HUES48 (cell line): ENCODE measurements around the gene ANKMY1.

ENCODE experiments used
- H3K27ac ChIP-seq: one replicate; pipeline ENCODE4 v1.7.0; 2013; ENCODE audit warnings: low read depth, low read length, inconsistent platforms
- H3K27me3 ChIP-seq: 2 replicates; pipeline ENCODE4 v1.6.1; 2013; ENCODE audit warnings: mild to moderate bottlenecking, low read length; ENCODE audit not compliant: control insufficient read depth, insufficient read depth
- H3K36me3 ChIP-seq: 2 replicates; pipeline ENCODE4 v1.6.1; 2013; ENCODE audit warnings: low read length; ENCODE audit not compliant: control insufficient read depth, insufficient read depth
- H3K4me1 ChIP-seq: 2 replicates; pipeline ENCODE4 v1.6.1; 2013; ENCODE audit warnings: mild to moderate bottlenecking, low read length; ENCODE audit not compliant: control insufficient read depth, insufficient read depth
- H3K4me3 ChIP-seq: 2 replicates; pipeline ENCODE4 v1.5.1; 2013; ENCODE audit warnings: mild to moderate bottlenecking, low read depth, low read length
- H3K9ac ChIP-seq: 2 replicates; pipeline ENCODE4 v1.6.1; 2013; ENCODE audit warnings: mild to moderate bottlenecking, low read depth, low read length, moderate library complexity
- H3K9me3 ChIP-seq: 2 replicates; pipeline ENCODE4 v1.6.1; 2013; ENCODE audit warnings: low read length; ENCODE audit not compliant: control insufficient read depth, insufficient read depth

Gene ANKMY1

GRCh38 chr2:240458044-240458899, 99.5 kb downstream of the ANKMY1 start:
- Histone ChIP-seq H3K27ac (no peak overlapping the region), H3K4me1 (peaks cover 34% of the 10 kb centered on the region), H3K36me3 (no peaks in the 10 kb centered on the region), H3K9me3 (no peaks in the 10 kb centered on the region), H3K27me3 (peaks cover 32% of the 10 kb centered on the region), H3K9ac (no peak overlapping the region), H3K4me3 (no peak overlapping the region)

GRCh38 chr2:240457223-240458043, 100.4 kb downstream of the ANKMY1 start:
- peak overlapping the region; percentile 27 for H3K27ac ChIP-seq
- H3K27me3 ChIP-seq = peaks cover 32% of the 10 kb centered on the region
- no peak overlapping the region for H3K4me3 ChIP-seq
- no peaks in the 10 kb centered on the region for H3K9me3 ChIP-seq
- H3K9ac ChIP-seq = no peak overlapping the region
- peaks cover 34% of the 10 kb centered on the region for H3K4me1 ChIP-seq
- H3K36me3 ChIP-seq = no peaks in the 10 kb centered on the region

GRCh38 chr2:240456447-240457222, 101.2 kb downstream of the ANKMY1 start:
- H3K27me3 ChIP-seq = peaks cover 36% of the 10 kb centered on the region
- no peaks in the 10 kb centered on the region for H3K36me3 ChIP-seq
- H3K4me3 ChIP-seq = 0 out of 2 replicates have a peak overlapping the region, but pooled peaks have one; percentile 37
- H3K27ac ChIP-seq = peak overlapping the region; percentile 27
- peaks cover 40% of the 10 kb centered on the region for H3K4me1 ChIP-seq
- H3K9me3 ChIP-seq = no peaks in the 10 kb centered on the region
- no peak overlapping the region for H3K9ac ChIP-seq

- peaks cover 40% of the 10 kb centered on the region for H3K4me1 ChIP-seq
- peak overlapping the region; percentile 37 for H3K4me3 ChIP-seq
- H3K9me3 ChIP-seq = no peaks in the 10 kb centered on the region
- H3K36me3 ChIP-seq = no peaks in the 10 kb centered on the region
- H3K27ac ChIP-seq = no peak overlapping the region
- H3K9ac ChIP-seq = no peak overlapping the region
- peaks cover 38% of the 10 kb centered on the region for H3K27me3 ChIP-seq
Measured at GRCh38 chr2:240455647-240456446, 101.9 kb downstream of the ANKMY1 start.

- H3K36me3 ChIP-seq = no peaks in the 10 kb centered on the region
- peaks cover 38% of the 10 kb centered on the region for H3K27me3 ChIP-seq
- peaks cover 42% of the 10 kb centered on the region for H3K4me1 ChIP-seq
- no peak overlapping the region for H3K9ac ChIP-seq
- H3K27ac ChIP-seq = no peak overlapping the region
- H3K4me3 ChIP-seq = peak overlapping the region; percentile 37; the same call in 1 of the 2 replicates
- no peaks in the 10 kb centered on the region for H3K9me3 ChIP-seq
Measured at GRCh38 chr2:240455272-240455646, 102.5 kb downstream of the ANKMY1 start.

- H3K9me3 ChIP-seq = no peaks in the 10 kb centered on the region
- H3K4me3 ChIP-seq = peak overlapping the region; percentile 51; the same call in 1 of the 2 replicates
- H3K4me1 ChIP-seq = peaks cover 43% of the 10 kb centered on the region
- no peak overlapping the region for H3K27ac ChIP-seq
- H3K36me3 ChIP-seq = no peaks in the 10 kb centered on the region
- H3K9ac ChIP-seq = no peak overlapping the region
- H3K27me3 ChIP-seq = peaks cover 38% of the 10 kb centered on the region
Measured at GRCh38 chr2:240454106-240454901, 103.5 kb downstream of the ANKMY1 start.

GRCh38 chr2:240453461-240454105, 104.2 kb downstream of the ANKMY1 start:
- no peak overlapping the region for H3K9ac ChIP-seq
- no peaks in the 10 kb centered on the region for H3K9me3 ChIP-seq
- H3K36me3 ChIP-seq = no peaks in the 10 kb centered on the region
- H3K27me3 ChIP-seq = peaks cover 38% of the 10 kb centered on the region
- H3K4me1 ChIP-seq = peaks cover 43% of the 10 kb centered on the region
- no peak overlapping the region for H3K27ac ChIP-seq
- H3K4me3 ChIP-seq = peak overlapping the region; percentile 51; the same call in 1 of the 2 replicates

GRCh38 chr2:240452462-240453256, 105.1 kb downstream of the ANKMY1 start:
- Histone ChIP-seq H3K27ac (no peak overlapping the region), H3K36me3 (no peaks in the 10 kb centered on the region), H3K4me1 (peaks cover 39% of the 10 kb centered on the region), H3K9me3 (no peaks in the 10 kb centered on the region), H3K4me3 (peak overlapping the region; percentile 63), H3K27me3 (peaks cover 38% of the 10 kb centered on the region), H3K9ac (no peak overlapping the region)
